ENCODE measurements around the gene PIRT. TPM values are rescaled to one million over a fixed set of nuclear protein-coding genes. Genes with fewer than 3 reads are reported as not detected.

Gene PIRT
- total RNA-seq, 4 donors from 2014 or later = not detected

- H3K4me3 ChIP-seq = peak overlapping the region in 2 of 4 donors; percentile 12 to 14
- H3K27ac ChIP-seq = peak overlapping the region; percentile 70 to 88 (median 84)
- TF ChIP-seq POLR2A (IDR thresholded peaks at IDR 0.05) = no peak
- no peak for TF ChIP-seq CTCF (IDR thresholded peaks at IDR 0.05)
- no peaks in the 10 kb centered on the region for H3K27me3 ChIP-seq
- WGBS, 2 donors = 15 to 20% methylated on average over 3 of the region's 3 CpGs
- peaks cover 11 to 79% (median 41%) of the 10 kb centered on the region in 3 donors for H3K4me1 ChIP-seq
- no peaks in the 10 kb centered on the region for H3K36me3 ChIP-seq
- H3K9me3 ChIP-seq = no peaks in the 10 kb centered on the region
- no peak for DNase-seq
- intact Hi-C loops (cut with DNase I) = no loop called here
Measured at GRCh38 chr17:10798332-10798749, 39.5 kb downstream of the PIRT start.

- H3K36me3 ChIP-seq = no peaks in the 10 kb centered on the region
- H3K4me3 ChIP-seq = peak overlapping the region in 2 of 4 donors; percentile 12 to 14
- peaks cover 11 to 79% (median 38%) of the 10 kb centered on the region in 3 donors for H3K4me1 ChIP-seq
- H3K27ac ChIP-seq = peak overlapping the region; percentile 70 to 88 (median 84)
- 30 to 46% methylated on average over 11 of the region's 11 CpGs for WGBS, 2 donors
- DNase-seq = no peak
- no peaks in the 10 kb centered on the region for H3K9me3 ChIP-seq
- no peak for TF ChIP-seq POLR2A (IDR thresholded peaks at IDR 0.05)
- TF ChIP-seq CTCF (IDR thresholded peaks at IDR 0.05) = no peak
- H3K27me3 ChIP-seq = no peaks in the 10 kb centered on the region
- intact Hi-C loops (cut with DNase I) = no loop called here
Measured at GRCh38 chr17:10797476-10798328, 40.2 kb downstream of the PIRT start.

GRCh38 chr17:10793816-10794215 is 44.1 kb downstream of the PIRT start:
- Histone ChIP-seq H3K27me3 (no peaks in the 10 kb centered on the region), H3K27ac (peak overlapping the region in 1 of 4 donors; percentile 5), H3K4me1 (peaks cover 33 to 80% (median 59%) of the 10 kb centered on the region in 3 donors), H3K9me3 (no peaks in the 10 kb centered on the region), H3K4me3 (no peak overlapping the region), H3K36me3 (no peaks in the 10 kb centered on the region)
- no peak for DNase-seq
- intact Hi-C loops (cut with DNase I) = no loop called here
- 34 to 40% methylated on average over 4 of the region's 4 CpGs for WGBS, 2 donors
- TF ChIP-seq POLR2A (IDR thresholded peaks at IDR 0.05) = no peak
- TF ChIP-seq CTCF (IDR thresholded peaks at IDR 0.05) = no peak

GRCh38 chr17:10793256-10793655 is 44.6 kb downstream of the PIRT start:
- H3K4me1 ChIP-seq = peaks cover 33 to 74% (median 54%) of the 10 kb centered on the region in 3 donors
- H3K9me3 ChIP-seq = no peaks in the 10 kb centered on the region
- 80 to 83% methylated on average over 7 of the region's 7 CpGs for WGBS, 2 donors
- no peaks in the 10 kb centered on the region for H3K36me3 ChIP-seq
- no peaks in the 10 kb centered on the region for H3K27me3 ChIP-seq
- TF ChIP-seq CTCF (IDR thresholded peaks at IDR 0.05) = no peak
- TF ChIP-seq POLR2A (IDR thresholded peaks at IDR 0.05) = no peak
- peak overlapping the region in 2 of 4 donors; percentile 85 to 90 for H3K27ac ChIP-seq
- intact Hi-C loops (cut with DNase I) = no loop called here
- DNase-seq = no peak
- no peak overlapping the region for H3K4me3 ChIP-seq

- DNase-seq = no peak
- TF ChIP-seq POLR2A (IDR thresholded peaks at IDR 0.05) (no peak), CTCF (IDR thresholded peaks at IDR 0.05) (no peak)
- Histone ChIP-seq H3K27ac (peak overlapping the region; percentile 80 to 90 (median 85)), H3K4me3 (no peak overlapping the region), H3K4me1 (peaks cover 29 to 63% (median 44%) of the 10 kb centered on the region in 3 donors), H3K36me3 (no peaks in the 10 kb centered on the region), H3K9me3 (no peaks in the 10 kb centered on the region), H3K27me3 (no peaks in the 10 kb centered on the region)
- 11 to 75% methylated on average over 4 to 7 of the region's 8 CpGs for WGBS, 2 donors
- intact Hi-C loops (cut with DNase I) = no loop called here
Measured at GRCh38 chr17:10792151-10792550, 45.7 kb downstream of the PIRT start.
